Endodermal cell (in vitro differentiated cells): ENCODE data around the gene ADAMTS13. TPM values are rescaled to one million over a fixed set of nuclear protein-coding genes. Genes with fewer than 3 reads are reported as not detected.

ENCODE experiments used
- DNase-seq: peaks from one replicate; pipeline ENCODE4 v3.0.0-alpha.2; 2017
- H3K27ac ChIP-seq: 2 replicates; pipeline ENCODE4 v1.5.1; 2013; ENCODE audit warnings: mild to moderate bottlenecking, low read depth, low read length, moderate library complexity
- H3K27me3 ChIP-seq: 2 replicates; pipeline ENCODE4 v1.6.1; 2013; ENCODE audit warnings: mild to moderate bottlenecking, low read length, moderate library complexity; ENCODE audit not compliant: insufficient read depth, control insufficient read depth, poor library complexity, severe bottlenecking
- H3K36me3 ChIP-seq: 2 replicates; pipeline ENCODE4 v1.7.0; 2013; ENCODE audit warnings: mild to moderate bottlenecking, low read length, moderate library complexity; ENCODE audit not compliant: control insufficient read depth, insufficient read depth
- H3K4me1 ChIP-seq: one replicate; pipeline ENCODE4 v1.7.0; 2013; ENCODE audit warnings: low read length; ENCODE audit not compliant: control insufficient read depth, insufficient read depth
- H3K4me3 ChIP-seq: 2 replicates; pipeline ENCODE4 v1.5.1; 2013; ENCODE audit warnings: mild to moderate bottlenecking, low read length, moderate library complexity
- H3K9ac ChIP-seq: 2 replicates; pipeline ENCODE4 v1.6.1; 2013; ENCODE audit warnings: mild to moderate bottlenecking, low read length, moderate library complexity; ENCODE audit not compliant: poor library complexity, severe bottlenecking; ENCODE audit errors: extremely low read depth
- H3K9me3 ChIP-seq: 2 replicates; pipeline ENCODE4 v1.6.1; 2013; ENCODE audit warnings: mild to moderate bottlenecking, low read length, moderate library complexity; ENCODE audit not compliant: control insufficient read depth
- H3K27ac Mint-ChIP-seq: 2 replicates; pipeline ENCODE4 v1.8.0; 2020; ENCODE audit warnings: mixed read lengths
- H3K27me3 Mint-ChIP-seq: 2 replicates; pipeline ENCODE4 v1.8.0; 2021; ENCODE audit warnings: mild to moderate bottlenecking, mixed read lengths; ENCODE audit not compliant: insufficient read depth
- H3K36me3 Mint-ChIP-seq: 2 replicates; pipeline ENCODE4 v1.8.0; 2020; ENCODE audit warnings: low read depth, mixed read lengths
- H3K4me1 Mint-ChIP-seq: 2 replicates; pipeline ENCODE4 v1.8.0; 2020; ENCODE audit warnings: mixed read lengths
- H3K4me3 Mint-ChIP-seq: 2 replicates; pipeline ENCODE4 v1.8.0; 2020; ENCODE audit warnings: mild to moderate bottlenecking, moderate library complexity, mixed read lengths
- H3K9me3 Mint-ChIP-seq: 2 replicates; pipeline ENCODE4 v1.8.0; 2020; ENCODE audit warnings: mild to moderate bottlenecking, mixed read lengths
- CTCF ChIP-seq: fragments of 200-600 bp; sonication (generic); conservative IDR thresholded peaks from 2 replicates; pipeline ENCODE4 v1.5.0; 2021; ENCODE audit warnings: antibody characterized with exemption, mild to moderate bottlenecking
- WGBS, 2 experiments: methylation state at CpG; one replicate each; pipeline versions ENCODE4 v1.1.5 to v1.1.7; 2013; ENCODE audit warnings: missing lambda C conversion rate in 2 of 2, mixed read lengths in 1 of 2; ENCODE audit not compliant: insufficient coverage in 1 of 2, insufficient read length in 1 of 2; 5-methylcytosine and 5-hydroxymethylcytosine counted together
- total RNA-seq, 2 donors: library from RNA; stranded (reverse); fragmentation: NEBNext Ultra II Directional in 1 of 2; extraction: Animal tissue kit (Norgen Biotek cat#: 25700) in 1 of 2; gene quantifications; 2 replicates in 1 of 2; 3 replicates in 1 of 2; pipeline ENCODE4 v1.2.1, GENCODE V29; 2021

Gene ADAMTS13
- total RNA-seq, 2 donors from 2014 or later: 13.5 to 21.7 TPM

- Histone ChIP-seq H3K4me1 (no peaks in the 10 kb centered on the region), H3K9ac (no peak overlapping the region), H3K27me3 (no peaks in the 10 kb centered on the region), H3K27ac (no peak overlapping the region), H3K36me3 (peaks cover 64% of the 10 kb centered on the region), H3K9me3 (no peaks in the 10 kb centered on the region), H3K4me3 (no peak overlapping the region)
- H3K4me3 Mint-ChIP-seq: no peak overlapping the region
- no peaks in the 10 kb centered on the region for H3K4me1 Mint-ChIP-seq
- TF ChIP-seq CTCF: no peak
- no peak overlapping the region for H3K27ac Mint-ChIP-seq
- peaks cover 68% of the 10 kb centered on the region for H3K36me3 Mint-ChIP-seq
- 90% methylated on average over 1 of the region's 1 CpG; no CpG with 5 or more reads in 1 of the 2 experiments for WGBS, 2 experiments
- H3K9me3 Mint-ChIP-seq: no peaks in the 10 kb centered on the region
- no peak for DNase-seq
- H3K27me3 Mint-ChIP-seq: no peaks in the 10 kb centered on the region
Measured at GRCh38 chr9:133408042-133408441, 14.1 kb upstream of the ADAMTS13 start.

GRCh38 chr9:133415170-133415569 is 7.0 kb upstream of the ADAMTS13 start:
- Histone ChIP-seq H3K4me3 (no peak overlapping the region), H3K27ac (no peak overlapping the region), H3K4me1 (peaks cover 2% of the 10 kb centered on the region), H3K27me3 (no peaks in the 10 kb centered on the region), H3K9ac (no peak overlapping the region), H3K36me3 (peaks cover 47% of the 10 kb centered on the region), H3K9me3 (peaks cover 9% of the 10 kb centered on the region)
- DNase-seq: no peak
- 100% methylated on average over 1 of the region's 1 CpG; no CpG with 5 or more reads in 1 of the 2 experiments for WGBS, 2 experiments
- no peak for TF ChIP-seq CTCF
- Mint-ChIP-seq H3K4me1 (peaks cover 7% of the 10 kb centered on the region), H3K9me3 (peaks cover 15% of the 10 kb centered on the region), H3K4me3 (no peak overlapping the region), H3K27me3 (no peaks in the 10 kb centered on the region), H3K36me3 (peaks cover 51% of the 10 kb centered on the region), H3K27ac (no peak overlapping the region)

GRCh38 chr9:133417541-133418461 is 4.4 kb upstream of the ADAMTS13 start, which contains the start of gene REXO4:
Gene REXO4 (minus strand): TSS chr9:133418010. CDS start chr9:133417844, 166 bp downstream.
- Mint-ChIP-seq H3K27ac (peak within 1 kb of the TSS; percentile 93), H3K4me1 (peaks cover 15% of the 10 kb centered on the region), H3K4me3 (peak within 1 kb of the TSS; percentile 87), H3K36me3 (peaks cover 29% of the 10 kb centered on the region), H3K27me3 (no peaks in the 10 kb centered on the region), H3K9me3 (peaks cover 15% of the 10 kb centered on the region)
- no peaks in the 10 kb centered on the region for H3K27me3 ChIP-seq
- H3K9me3 ChIP-seq: peaks cover 9% of the 10 kb centered on the region
- DNase-seq: peak; percentile 97
- H3K36me3 ChIP-seq: peaks cover 25% of the 10 kb centered on the region
- peak within 1 kb of the TSS; percentile 71 for H3K9ac ChIP-seq
- peak within 1 kb of the TSS; percentile 92 for H3K27ac ChIP-seq
- WGBS, 2 experiments: 0% methylated on average over 50 to 75 of the region's 75 CpGs
- peaks cover 2% of the 10 kb centered on the region for H3K4me1 ChIP-seq
- H3K4me3 ChIP-seq: peak within 1 kb of the TSS; percentile 97
- TF ChIP-seq CTCF: no peak
